ENCODE data around the gene MACROD2. TPM values are rescaled to one million over a fixed set of nuclear protein-coding genes. Genes with fewer than 3 reads are reported as not detected.

The MACROD2 gene
- total and polyA plus RNA-seq, 2 of the 4 experiments (the other 2 are of a cell fraction) = not detected

DNA sequence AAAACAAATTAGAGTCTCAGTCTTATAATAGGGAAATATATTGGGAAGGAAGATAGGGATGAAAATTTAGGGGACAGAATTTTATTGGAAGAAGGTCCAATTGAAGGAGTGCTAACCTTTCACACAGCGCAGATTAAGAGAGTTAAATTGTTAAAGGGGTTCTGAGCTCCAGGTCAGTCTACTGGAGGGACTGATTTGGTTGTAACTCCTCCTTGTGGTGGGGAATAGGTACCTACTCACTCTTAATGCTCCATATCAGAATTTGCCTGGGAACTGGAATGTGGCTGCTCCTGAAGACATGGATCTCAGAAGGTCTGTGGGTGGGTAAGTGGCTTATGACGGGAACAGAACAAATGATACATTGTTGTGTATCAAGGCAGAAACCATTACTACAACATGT is 198.6 kb downstream of the MACROD2 start:
- Histone ChIP-seq H3K4ac (ENCODE audit: low read depth, low read length) (no peak overlapping the region), H4K5ac (ENCODE audit: low read depth, low read length) (no peak overlapping the region), H3K56ac (ENCODE audit: extremely low read depth, insufficient read depth, low read length) (no peak overlapping the region), H3K4me1 (ENCODE audit: control insufficient read depth, insufficient read depth, low read length) (no peaks in the 10 kb centered on the region; the same call in 1 of the 2 replicates), H3K18ac (ENCODE audit: low read depth, low read length) (no peak overlapping the region), H2BK15ac (ENCODE audit: low read depth, low read length) (no peak overlapping the region), H2AK9ac (replicated peaks; ENCODE audit: low read depth, low read length, poor library complexity) (no peak overlapping the region), H3K9me3 (ENCODE audit: control insufficient read depth, insufficient read depth, low read length) (no peaks in the 10 kb centered on the region), H3K4me3 (ENCODE audit: insufficient read depth, low read depth, low read length) (no peak overlapping the region), H3K14ac (replicated peaks; ENCODE audit: low read depth, low read length) (no peak overlapping the region), H3K9ac (ENCODE audit: low read depth, low read length) (no peak overlapping the region), H3K9me1 (ENCODE audit: insufficient read depth, low read length) (no peaks in the 10 kb centered on the region), H2BK5ac (ENCODE audit: low read depth, low read length, poor library complexity, severe bottlenecking) (no peak overlapping the region), H4K8ac (ENCODE audit: low read depth in 2 of 2, low read length in 2 of 2) (no peak overlapping the region), H3K27me3 (ENCODE audit: control insufficient read depth, insufficient read depth, low read length) (no peaks in the 10 kb centered on the region), H2BK20ac (ENCODE audit: low read depth, low read length) (no peak overlapping the region), H2BK120ac (ENCODE audit: low read depth, low read length) (no peak overlapping the region), H3K79me1 (ENCODE audit: low read depth in 1 of 2, low read length in 2 of 2) (no peaks in the 10 kb centered on the region), H4K20me1 (ENCODE audit: insufficient read depth, low read length) (no peaks in the 10 kb centered on the region), H4K91ac (ENCODE audit: insufficient read depth, low read depth, low read length) (no peak overlapping the region), H2AK5ac (ENCODE audit: low read depth, low read length) (no peak overlapping the region), H3K36me3 (ENCODE audit: control insufficient read depth, insufficient read depth, low read length) (no peaks in the 10 kb centered on the region), H3K27ac (ENCODE audit: insufficient read depth, low read length) (no peak overlapping the region), H3K23ac (ENCODE audit: low read depth, low read length) (no peak overlapping the region), H2AFZ (replicated peaks; ENCODE audit: low read length, poor library complexity) (no peak overlapping the region), H3K4me2 (ENCODE audit: low read depth, low read length) (no peak overlapping the region)
- ChIA-PET POLR2A (ENCODE audit: unreplicated experiment) (no interaction called here), CTCF (no interaction called here)
- no TSS peak for BruUV-seq (replicated peaks)
- no CpG with 5 or more reads among the region's 2 CpGs for WGBS, 2 experiments (ENCODE audit: extremely low coverage in 2 of 2, insufficient read length in 1 of 2)
- dilution Hi-C loops (cut with HindIII; ENCODE audit: low sequenced_read_pairs, unreplicated experiment) (no loop called here), intact Hi-C loops (cut with micrococcal nuclease) (no loop called here), in situ Hi-C loops (cut with MboI; ENCODE audit: low sequenced_read_pairs) (no loop called here)
- ATAC-seq (ENCODE audit: low read depth) = no peak
- no peak for DNase-seq
- TF ChIP-seq MAZ (IDR thresholded peaks at IDR 0.05; ENCODE audit: borderline replicate concordance, low read depth, low read length) = no peak
- TF ChIP-seq, protein P1, sequence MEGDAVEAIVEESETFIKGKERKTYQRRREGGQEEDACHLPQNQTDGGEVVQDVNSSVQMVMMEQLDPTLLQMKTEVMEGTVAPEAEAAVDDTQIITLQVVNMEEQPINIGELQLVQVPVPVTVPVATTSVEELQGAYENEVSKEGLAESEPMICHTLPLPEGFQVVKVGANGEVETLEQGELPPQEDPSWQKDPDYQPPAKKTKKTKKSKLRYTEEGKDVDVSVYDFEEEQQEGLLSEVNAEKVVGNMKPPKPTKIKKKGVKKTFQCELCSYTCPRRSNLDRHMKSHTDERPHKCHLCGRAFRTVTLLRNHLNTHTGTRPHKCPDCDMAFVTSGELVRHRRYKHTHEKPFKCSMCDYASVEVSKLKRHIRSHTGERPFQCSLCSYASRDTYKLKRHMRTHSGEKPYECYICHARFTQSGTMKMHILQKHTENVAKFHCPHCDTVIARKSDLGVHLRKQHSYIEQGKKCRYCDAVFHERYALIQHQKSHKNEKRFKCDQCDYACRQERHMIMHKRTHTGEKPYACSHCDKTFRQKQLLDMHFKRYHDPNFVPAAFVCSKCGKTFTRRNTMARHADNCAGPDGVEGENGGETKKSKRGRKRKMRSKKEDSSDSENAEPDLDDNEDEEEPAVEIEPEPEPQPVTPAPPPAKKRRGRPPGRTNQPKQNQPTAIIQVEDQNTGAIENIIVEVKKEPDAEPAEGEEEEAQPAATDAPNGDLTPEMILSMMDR (conservative IDR thresholded peaks at IDR 0.05; ENCODE audit: low read depth, low read length) = 0 out of 2 replicates have a peak, but pooled peaks have one; percentile 0

Data from IMR-90 (cell line).